GM19025 (cell line): ENCODE measurements around the gene PEAK3.
"Not testable (repeated sequence)": the region's sequence is repeated elsewhere in the genome, so short reads cannot be mapped to it uniquely, and the experiment has no call there.

Source experiments
- ATAC-seq: cut with Tn5 transposase; IDR thresholded peaks from one replicate; pipeline ENCODE4 v1.9.1; 2021; ENCODE audit warnings: mild to moderate bottlenecking, low read depth, moderate library complexity; ENCODE audit not compliant: unreplicated experiment

Gene PEAK3

DNA sequence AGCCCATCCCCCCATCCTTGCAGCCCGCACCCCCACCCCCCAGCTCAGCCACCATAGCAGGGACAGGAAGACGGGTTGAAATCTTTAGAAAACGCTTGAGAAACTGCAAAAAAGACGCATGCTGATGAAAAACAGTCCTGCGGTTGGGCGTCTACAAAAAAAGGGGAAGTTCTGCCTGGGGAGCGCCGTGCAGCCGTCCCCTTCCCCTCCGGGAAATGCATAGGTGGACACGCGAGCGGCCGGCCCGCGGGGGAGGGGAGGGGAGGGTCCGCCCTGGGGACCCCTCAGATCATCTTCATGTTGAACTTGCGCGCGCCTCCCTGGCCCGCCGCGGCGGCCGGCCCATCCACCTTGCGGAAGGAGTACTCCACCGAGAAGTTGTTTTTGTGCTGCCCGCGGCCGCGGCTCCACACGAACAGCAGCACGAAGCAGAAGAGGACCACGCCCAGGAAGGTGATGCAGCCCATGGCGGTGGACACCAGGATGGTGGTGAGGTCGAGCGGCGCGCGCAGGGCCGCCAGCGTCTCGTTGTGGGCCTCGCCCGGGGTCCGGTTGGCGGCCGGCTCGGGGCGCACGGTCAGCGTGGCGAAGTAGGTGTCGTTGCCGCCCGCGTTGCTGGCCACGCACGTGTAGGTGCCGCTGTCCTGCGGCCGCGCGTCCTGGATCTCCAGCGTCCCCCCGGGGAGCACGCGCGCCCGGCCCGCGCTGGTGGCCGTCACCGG lies 7.9 kb upstream of the PEAK3 start:
- ATAC-seq: no peak

DNA sequence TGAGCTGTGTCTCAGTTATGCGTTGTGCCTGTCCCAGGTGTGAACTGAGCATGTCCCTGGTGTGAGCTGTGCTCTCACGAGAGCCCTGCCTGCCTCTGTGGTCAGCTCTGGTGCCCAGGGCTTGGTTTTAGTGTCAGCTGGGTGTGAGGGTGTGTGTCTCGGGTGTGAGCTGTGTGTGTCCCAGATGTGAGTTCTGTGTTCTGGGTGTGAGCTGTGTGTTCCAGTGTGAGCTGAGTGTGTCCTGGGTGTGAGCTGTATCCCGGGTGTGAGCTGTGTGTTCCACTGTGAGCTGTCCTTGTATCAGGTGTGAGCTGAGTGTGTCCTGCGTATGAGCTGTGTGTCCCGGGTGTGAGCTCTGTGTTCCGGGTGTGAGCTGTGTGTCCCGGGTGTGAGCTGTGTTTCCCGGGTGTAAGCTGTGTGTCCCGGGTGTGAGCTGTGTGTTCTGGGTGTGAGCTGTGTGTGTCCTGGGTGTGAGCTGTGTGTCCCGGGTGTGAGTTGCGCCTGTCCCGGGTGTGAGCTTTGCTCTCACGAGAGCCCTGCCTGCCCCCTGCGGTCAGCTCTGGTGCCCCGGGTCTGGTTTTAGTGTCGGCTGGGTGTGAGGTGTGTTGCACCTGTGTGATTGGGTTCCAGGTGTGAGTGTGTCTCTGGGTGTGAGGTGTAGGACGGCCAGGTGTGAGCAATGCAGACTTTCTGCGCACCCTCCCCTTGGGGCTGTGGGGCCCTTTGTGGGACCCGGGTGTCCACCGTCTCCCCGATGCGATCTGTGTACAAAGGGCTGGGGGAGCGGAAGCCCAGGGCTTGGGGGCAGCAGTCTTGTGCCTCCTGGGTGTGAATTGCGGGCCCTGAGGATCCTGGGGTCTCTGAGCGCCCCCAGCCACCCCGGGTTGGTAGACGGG lies 7.1 kb upstream of the PEAK3 start:
- ATAC-seq: no peak

DNA sequence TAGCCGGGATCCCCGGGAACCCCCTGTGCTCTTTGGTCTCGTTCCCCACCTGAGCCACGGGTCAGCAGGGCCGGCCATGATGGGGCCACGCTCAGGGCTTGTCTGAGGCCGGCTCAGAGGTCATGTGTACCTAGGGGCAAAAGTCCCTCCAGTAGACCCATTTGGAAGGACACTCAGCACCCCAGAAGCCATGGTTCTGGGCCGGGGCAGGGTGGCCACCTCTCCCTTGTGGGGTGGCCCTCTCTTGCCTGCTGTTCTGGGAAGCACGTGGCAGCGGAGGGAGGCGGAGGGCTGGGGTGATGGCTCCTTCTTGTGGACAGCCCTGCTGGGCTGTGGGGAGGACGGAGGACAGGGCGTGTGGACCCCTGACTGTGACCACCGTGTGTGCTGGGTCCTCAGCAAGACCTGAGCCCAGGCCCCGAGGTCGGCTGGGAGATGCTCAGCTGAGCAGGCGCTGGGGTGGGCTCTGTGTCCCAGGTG lies 6.4 kb upstream of the PEAK3 start:
- ATAC-seq: no peak

DNA sequence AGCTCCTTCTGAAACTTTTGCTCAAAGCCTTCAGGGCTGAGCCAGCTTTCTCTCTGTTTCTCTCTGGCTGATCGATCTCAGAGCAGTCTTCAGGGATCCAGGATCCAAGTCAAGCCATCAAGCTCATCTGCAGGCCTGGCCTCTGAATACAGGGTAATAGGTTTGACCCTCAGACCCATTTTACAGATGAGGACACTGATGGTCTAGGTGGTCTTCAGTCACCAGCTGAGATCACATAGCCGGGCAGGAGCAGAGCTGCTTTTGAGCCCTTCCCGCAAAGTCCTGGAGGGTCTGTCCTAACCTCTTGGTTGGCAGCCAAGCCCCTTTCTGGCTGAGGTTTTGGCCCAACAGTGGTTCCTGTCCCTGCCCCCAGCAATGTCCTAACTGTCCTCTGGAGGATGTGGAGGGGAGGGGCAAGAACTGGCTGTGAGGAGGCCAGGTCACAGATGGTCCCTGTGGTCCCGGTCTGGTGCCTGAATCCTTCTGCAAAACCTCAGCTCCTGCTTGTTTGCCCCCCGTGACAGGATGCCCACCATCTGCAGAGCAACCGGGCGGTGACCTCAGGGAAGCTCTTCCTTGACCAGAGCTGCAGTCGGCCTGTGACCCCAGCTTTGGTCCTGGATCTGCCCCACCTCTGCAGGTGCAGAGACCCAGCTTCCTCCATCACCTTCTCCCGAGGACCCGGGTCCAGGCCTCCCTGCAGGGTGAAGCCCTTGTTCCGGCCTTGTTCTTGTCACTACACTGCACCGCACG lies 5.8 kb upstream of the PEAK3 start:
- ATAC-seq: no peak

DNA sequence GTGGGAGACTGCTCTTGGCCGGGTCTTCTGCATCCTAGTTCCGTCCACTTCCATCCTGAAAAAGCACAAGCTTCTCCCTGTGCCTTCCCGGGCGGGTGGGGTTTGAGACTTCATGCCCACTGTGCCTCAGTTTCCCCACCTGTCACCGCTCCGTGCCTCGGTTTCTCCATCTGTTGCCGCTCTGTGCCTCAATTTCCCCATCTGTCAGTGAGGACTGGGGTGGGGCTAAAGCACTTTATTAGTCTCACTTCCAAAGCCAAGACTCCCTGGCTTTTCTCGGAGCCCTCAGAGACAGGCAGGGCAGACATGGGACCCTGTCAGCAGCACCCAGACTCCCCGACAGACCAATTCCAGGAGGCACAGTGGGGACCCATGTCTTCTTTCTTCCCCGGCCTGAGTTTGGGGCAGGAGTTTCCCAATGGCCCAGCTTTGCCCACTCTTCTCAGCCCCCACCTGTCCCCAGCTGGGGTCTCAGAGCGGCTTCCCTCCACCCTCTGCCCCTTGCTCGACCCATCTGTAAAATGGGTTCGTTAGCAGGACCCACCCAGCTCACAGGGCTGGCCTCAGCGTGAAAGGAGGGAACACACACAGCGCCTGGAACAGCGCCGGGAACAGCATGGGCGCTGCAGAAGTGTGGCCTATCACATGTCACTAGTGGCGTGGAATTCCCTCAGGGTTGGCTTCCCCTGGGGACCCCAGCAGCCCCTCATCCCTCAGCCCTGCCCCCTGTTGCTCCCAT lies 4.6 kb upstream of the PEAK3 start:
- ATAC-seq: no peak

DNA sequence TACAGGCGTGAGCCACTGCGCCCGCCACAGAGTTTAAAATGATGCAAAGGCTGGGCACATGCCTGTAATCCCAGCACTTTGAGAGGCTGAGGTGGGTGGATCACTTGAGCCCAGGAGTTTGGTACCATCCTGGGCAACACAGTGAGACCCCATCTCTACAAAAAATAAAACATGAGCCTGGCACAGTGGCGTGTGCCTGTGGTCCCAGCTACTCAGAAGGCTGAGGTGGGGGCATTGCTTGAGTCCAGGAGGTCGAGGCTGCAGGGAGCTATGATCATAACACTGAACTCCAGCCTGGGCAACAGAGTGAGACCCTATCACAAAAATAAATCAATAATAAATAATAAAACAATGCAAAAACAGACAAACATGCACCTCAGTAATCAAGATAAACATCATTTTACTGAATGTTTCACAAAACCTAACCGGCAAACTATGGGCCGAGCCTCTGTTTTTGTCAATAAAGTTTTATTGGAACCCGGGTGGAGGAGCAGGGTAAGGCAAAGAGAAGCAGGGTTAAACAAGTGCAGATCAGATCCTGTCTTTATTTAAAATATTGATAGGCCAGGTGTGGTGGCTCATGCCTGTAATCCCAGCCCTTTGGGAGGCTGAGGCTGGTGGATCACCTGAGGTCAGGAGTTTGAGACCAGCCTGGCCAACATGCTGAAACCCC lies 2.0 kb upstream of the PEAK3 start:
- ATAC-seq: no peak

DNA sequence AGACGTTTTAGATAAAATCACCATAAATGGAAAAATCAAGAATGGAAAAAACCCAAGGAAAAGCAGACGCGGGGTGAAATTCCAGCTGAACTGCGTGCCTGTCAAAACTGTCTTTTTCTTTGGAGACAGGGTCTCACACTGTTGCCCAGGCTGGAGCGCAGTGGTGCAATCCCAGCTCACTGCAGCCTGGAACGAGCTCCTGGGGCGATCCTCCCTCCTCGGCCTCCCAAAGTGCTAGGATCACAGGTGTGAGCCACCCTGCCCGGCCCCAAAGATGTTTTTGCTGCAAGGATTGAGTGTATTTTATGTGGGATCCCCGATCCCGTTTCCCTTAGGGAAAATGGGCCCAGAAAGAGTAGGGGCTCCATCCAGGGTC lies 875 bp upstream of the PEAK3 start:
- no peak for ATAC-seq

DNA sequence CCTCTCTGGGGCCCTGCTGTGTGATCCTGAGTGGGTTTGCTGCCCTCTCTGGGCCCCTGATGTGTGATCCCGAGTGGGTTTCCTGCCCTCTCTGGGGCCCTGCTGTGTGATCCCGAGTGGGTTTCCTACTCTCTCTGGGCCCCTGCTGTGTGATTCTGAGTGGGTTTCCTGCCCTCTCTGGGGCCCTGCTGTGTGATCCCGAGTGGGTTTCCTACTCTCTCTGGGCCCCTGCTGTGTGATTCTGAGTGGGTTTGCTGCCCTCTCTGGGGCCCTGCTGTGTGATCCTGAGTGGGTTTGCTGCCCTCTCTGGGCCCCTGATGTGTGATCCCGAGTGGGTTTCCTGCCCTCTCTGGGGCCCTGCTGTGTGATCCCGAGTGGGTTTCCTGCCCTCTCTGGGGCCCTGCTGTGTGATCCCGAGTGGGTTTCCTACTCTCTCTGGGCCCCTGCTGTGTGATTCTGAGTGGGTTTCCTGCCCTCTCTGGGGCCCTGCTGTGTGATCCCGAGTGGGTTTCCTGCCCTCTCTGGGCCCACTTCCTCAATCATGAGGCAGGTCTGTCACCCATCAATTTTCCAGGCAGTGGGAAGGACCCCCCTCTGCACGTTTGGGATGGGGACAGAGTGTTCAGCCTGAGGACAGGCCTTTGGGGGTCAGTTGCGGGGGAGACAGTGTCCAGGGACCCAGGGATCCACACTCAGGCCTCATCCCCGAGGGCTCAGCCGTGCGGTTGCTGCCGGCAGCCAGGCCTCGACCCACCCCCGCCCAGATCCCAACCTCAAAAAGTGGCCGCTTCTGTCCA lies 512 bp downstream of the PEAK3 start:
- ATAC-seq: not testable (repeated sequence)

DNA sequence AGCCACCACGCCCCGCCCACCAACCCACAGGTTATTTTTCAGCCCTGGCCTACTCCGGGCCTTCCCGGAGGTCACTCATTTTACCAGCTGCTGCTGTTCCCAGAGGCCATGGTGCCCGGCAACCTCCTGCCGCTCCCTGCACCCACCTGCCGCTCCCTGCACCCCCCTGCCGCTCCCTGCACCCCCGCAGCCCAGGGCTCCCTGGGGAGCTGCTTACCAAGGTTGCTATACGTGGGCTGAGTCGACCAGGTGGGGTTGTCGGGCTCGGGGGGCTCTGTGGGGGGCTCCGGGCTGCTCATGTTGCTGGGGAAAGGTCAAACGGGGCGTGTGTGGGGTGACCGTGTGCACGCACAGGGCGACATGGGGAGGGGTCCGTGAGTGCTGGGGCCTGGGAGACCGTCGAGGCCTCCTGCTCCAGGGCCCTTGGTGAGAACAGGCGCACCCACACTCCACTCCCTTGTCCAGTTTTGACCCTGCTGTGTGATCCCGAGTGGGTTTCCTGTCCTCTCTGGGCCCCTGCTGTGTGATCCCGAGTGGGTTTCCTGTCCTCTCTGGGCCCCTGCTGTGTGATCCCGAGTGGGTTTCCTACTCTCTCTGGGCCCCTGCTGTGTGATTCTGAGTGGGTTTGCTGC lies 1.2 kb downstream of the PEAK3 start:
- no peak for ATAC-seq

DNA sequence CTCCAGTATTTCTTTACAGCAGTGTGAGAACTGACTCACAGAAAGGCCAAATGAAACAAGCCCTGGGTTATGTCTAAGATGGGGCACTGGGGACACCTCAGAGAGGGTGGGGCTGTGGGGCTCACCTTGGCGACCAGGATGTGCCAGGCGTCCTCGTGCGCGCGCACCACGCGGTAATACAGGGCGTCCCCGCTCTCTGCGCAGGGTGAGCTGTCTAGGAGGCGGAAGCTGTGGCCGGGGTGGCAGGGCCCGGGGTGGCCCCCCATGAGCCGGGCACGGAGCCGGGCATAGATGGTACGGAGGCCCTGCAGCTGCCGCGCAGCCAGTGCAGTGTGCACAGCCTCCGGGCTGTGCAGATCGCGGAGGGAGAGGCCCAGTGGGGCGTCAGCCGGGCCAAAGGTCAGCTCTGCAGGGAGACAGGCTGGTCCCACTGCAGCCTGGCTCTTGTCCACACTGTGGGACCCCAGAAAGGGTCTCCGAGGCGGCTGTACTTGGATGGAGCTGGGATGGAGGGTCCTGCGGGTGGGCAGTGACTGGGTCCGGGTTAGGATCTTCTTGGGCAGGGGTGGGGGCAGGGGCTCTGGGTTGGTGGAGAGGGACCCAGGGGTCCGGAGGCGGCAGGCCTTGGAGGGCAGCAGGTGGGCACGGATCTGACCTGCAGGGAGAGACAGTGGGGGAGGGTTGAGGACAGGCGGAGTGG lies 3.4 kb downstream of the PEAK3 start:
- no peak for ATAC-seq

DNA sequence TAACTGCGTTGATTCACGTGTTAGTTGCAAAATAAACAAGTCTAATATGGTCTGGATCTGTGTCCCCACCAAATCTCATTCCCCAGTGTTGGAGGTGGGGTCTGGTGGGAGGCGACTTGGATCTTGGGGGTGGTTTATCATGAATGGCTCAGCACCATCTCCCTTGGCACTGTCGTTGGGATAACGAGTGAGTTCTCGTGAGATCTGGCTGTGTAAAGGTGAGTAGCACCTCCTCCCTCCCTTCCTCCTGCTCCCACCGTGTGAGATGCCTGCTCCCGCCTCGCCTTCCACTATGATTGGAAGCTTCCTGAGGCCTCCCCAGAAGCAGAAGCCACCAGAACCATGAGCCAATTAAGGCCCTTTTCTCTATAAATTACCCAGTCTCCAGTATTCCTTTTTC lies 4.8 kb downstream of the PEAK3 start:
- no peak for ATAC-seq

DNA sequence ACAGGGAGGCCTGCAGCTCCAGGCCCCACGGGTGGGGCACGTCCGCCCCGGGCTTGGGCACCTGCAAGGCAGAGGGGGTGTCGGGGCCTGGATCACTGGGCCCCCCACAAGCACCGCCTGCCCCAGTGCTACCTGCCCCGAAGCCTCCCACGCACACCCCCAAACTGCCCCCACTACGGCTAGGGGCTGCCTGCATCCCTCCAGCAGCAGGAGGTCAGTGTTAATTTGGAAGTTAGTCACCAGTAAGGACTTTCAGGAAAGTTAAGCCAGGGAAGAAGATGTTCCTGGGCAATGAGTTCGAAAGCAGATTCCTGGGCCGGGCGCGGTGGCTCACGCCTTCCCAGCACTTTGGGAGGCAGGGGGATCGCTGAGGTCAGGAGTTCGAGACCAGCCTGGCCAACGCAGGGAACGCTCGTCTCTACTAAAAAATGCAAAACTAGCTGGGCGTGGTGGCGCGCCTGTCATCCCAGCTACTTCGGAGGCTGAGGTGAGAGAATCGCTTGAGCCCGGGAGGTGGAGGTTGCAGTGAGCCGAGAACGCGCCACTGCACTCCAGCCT lies 5.5 kb downstream of the PEAK3 start:
- ATAC-seq: no peak

DNA sequence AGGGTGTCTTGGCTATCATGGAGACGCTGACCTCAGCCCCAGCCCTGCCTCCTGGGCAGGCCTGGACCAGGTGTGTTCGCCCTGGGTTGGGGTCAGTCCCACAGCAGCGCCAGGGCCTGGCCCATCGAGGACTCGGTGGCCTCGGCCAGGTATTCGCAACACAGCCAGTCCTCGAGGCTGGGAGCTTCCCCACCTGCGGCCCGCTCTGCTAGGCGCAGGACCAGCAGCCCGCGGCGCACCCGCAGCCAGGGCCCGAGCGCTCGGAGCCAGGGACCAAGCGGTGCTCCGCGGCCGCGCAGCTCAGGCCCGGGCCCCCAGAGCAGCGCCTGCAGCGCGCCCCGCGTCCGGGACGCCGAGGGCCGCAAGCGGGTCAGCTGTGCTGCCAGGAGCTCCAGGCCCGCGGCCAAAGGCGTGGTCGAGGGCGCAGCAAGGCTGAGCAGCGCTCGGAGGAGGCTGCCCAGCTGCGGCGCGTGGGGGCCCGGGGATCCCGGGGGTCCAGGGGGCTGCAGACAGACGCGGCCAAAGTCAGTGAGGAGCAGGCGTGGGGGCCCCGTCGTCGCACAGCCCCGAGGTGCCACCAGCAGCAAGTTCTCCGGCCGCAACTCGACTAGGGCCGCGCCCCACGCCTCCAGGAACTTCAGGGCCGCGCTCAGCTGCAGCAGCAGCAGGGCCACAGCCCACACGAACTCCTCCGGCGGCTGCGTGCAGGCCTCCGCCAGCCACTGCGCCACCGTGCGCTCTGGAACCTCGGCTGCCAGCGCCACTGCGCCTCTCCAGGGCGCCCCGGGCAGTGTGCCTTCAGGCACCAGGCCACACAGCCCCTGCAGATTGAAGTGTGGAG lies 6.2 kb downstream of the PEAK3 start:
- no peak for ATAC-seq

DNA sequence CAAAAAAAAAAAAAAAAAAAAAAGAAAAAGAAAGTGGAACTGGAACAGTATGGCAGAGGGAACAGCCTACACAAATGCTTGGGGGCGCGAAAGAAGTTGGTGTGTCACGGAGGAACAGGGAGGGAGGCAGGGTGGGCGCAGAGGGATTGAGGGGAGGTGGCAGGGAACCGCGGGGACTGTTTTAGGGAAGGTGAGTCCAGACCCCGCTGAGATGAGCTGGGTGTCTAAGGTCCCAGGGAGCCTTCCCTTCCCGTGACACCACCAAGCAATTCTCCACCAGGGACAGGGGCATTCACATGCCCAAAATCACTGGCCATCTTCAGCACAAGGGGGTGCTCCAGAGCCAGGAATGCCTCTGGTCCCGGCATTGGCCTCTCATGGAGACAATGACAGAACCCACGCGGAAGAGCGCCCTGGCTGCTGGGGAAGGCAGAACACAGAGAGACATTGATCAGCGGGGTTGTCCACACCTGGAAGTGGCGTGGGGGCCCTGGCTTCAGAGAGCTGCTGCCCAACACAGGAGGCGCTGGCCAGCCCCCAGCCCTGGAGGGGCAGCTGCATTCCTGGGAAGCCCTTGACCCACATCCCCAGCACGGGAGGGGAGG lies 6.9 kb downstream of the PEAK3 start:
- no peak for ATAC-seq

DNA sequence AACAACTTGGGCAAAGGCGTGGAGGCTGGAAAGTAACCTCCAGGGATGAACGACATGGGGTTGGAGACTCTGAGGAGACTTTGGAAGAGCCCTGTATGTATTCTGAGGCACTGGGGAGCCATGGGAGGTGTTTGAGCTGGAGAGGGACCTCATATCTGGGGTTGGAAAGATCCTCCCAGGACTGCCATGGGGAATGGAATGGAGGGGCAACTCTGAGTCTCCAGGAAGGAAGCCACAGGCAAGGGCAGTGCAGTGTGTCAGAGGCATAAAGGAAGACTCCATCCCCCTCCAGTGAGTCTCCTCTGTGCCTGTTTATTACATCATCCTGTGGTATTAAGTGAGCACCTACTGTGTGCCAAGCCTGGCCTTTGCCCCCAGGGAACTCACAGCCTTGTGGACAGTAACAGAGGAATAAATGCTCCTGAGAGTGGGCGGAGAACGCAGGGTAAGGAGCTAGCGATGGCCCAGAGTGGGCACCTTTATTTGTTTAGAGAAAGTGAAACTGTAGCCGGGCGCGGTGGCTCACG lies 7.7 kb downstream of the PEAK3 start:
- ATAC-seq: no peak
